LNCaP clone FGC (cell line): ENCODE results near the gene MAN2B2.

Source experiments
- DNase-seq: peaks from one replicate; pipeline ENCODE4 v3.0.0-alpha.2; 2011; ENCODE audit warnings: low read depth
- H3K4me3 ChIP-seq: 2 replicates; pipeline ENCODE4 v1.5.1; 2011; ENCODE audit warnings: mild to moderate bottlenecking, low read depth, low read length, control low read depth
- CTCF ChIP-seq: IDR thresholded peaks from 2 replicates; pipeline ENCODE4 v1.5.1; 2012; ENCODE audit warnings: mild to moderate bottlenecking; ENCODE audit not compliant: control insufficient read depth, insufficient read depth; ENCODE audit errors: extremely low read depth

The MAN2B2 gene

GRCh38 chr4:6535329-6535692 is 39.7 kb upstream of the MAN2B2 start:
- TF ChIP-seq CTCF = no peak
- DNase-seq = no peak

GRCh38 chr4:6535706-6536105 is 39.3 kb upstream of the MAN2B2 start:
- no peak for DNase-seq
- H3K4me3 ChIP-seq = no peak overlapping the region
- TF ChIP-seq CTCF = no peak

More at GRCh38 chr4:6535329-6535692, 39.7 kb upstream of the MAN2B2 start:
- H3K4me3 ChIP-seq = no peak overlapping the region

GRCh38 chr4:6538111-6538510 is 36.9 kb upstream of the MAN2B2 start:
- DNase-seq = no peak
- no peak for TF ChIP-seq CTCF
- H3K4me3 ChIP-seq = no peak overlapping the region

GRCh38 chr4:6538575-6538974 is 36.4 kb upstream of the MAN2B2 start:
- no peak for TF ChIP-seq CTCF
- H3K4me3 ChIP-seq = no peak overlapping the region
- no peak for DNase-seq

- H3K4me3 ChIP-seq = no peak overlapping the region
- TF ChIP-seq CTCF = no peak
- DNase-seq = no peak
These were observed 35.8 kb upstream of the MAN2B2 start for GRCh38 chr4:6539009-6539764.

- TF ChIP-seq CTCF = no peak
- H3K4me3 ChIP-seq = no peak overlapping the region
- DNase-seq = no peak
These were observed 34.1 kb upstream of the MAN2B2 start for GRCh38 chr4:6540879-6541278.

GRCh38 chr4:6541789-6542188 is 33.2 kb upstream of the MAN2B2 start:
- no peak for DNase-seq
- H3K4me3 ChIP-seq = no peak overlapping the region
- TF ChIP-seq CTCF = no peak
